Measurements from ENCODE around the gene ABCA1.
"Not testable (repeated sequence)": the region's sequence is repeated elsewhere in the genome, so short reads cannot be mapped to it uniquely, and the experiment has no call there.

Gene ABCA1

DNA sequence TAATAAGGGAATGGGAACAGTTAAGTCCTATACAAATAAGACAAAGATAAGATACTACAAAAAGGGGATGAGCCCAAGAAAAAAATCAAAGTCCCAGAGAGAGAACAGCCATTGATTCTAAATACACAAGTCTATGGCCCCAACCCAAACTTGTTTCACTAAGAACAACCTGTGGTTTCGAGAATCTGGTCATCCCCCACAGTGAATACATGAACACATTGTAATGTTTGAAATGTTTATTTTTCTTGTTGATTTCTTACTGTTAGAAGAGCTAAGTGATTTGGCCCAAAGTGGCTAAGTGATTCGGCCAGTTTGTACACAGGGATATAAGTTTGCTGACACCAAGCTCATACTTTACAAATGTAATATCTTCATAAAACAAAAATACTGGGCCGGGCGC, 3.3 kb upstream of the ABCA1 start:
- no peak for DNase-seq (ENCODE audit: low read depth in 2 of 2)
- H3K4me3 ChIP-seq (replicated peaks in 1 of 2; ENCODE audit: low read depth in 2 of 2, low read length in 2 of 2): no peak overlapping the region
- TF ChIP-seq, protein P1, sequence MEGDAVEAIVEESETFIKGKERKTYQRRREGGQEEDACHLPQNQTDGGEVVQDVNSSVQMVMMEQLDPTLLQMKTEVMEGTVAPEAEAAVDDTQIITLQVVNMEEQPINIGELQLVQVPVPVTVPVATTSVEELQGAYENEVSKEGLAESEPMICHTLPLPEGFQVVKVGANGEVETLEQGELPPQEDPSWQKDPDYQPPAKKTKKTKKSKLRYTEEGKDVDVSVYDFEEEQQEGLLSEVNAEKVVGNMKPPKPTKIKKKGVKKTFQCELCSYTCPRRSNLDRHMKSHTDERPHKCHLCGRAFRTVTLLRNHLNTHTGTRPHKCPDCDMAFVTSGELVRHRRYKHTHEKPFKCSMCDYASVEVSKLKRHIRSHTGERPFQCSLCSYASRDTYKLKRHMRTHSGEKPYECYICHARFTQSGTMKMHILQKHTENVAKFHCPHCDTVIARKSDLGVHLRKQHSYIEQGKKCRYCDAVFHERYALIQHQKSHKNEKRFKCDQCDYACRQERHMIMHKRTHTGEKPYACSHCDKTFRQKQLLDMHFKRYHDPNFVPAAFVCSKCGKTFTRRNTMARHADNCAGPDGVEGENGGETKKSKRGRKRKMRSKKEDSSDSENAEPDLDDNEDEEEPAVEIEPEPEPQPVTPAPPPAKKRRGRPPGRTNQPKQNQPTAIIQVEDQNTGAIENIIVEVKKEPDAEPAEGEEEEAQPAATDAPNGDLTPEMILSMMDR (IDR thresholded peaks at IDR 0.05; ENCODE audit: low read depth, low read length): no peak

DNA sequence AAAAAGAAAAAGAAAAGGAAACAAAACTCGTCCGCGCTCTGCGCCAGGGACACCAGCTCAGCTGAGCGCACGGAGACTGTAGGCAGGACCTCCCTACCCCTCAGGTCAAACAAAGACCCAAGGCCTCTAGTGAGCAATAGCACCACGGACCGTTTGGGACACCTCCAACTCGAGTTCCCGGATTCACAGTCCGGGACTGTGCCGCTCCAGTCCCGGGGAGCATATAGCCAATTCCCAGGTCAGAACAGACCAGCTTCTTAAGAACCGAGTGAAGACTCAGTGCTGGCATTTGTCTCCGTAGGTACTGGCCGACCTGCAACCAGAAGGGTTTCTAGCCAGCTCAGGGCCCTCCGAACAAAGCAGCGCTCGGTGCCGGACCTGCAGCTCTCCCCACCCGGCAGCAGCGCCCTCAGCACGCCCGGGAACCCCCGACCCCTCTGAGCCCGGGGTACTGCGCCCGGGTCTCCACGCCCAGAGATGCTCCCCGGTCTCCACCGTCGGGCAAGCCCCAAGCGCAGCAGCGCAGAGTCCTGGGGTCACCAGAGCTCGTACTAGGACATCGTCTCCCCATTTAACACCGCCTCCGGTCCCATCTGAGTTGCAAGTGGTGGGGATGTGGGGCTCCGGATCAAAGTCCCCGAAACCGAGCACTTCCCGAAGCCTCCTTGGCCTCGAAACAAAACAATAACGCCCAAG, 591 bp downstream of the ABCA1 start:
- TF ChIP-seq, protein P1 (IDR thresholded peaks at IDR 0.05; ENCODE audit: low read depth, low read length): no peak
- H3K4me3 ChIP-seq (replicated peaks in 1 of 2; ENCODE audit: low read depth in 2 of 2, low read length in 2 of 2): peak overlapping the region; percentile 76 to 84
- peak; percentile 51 to 64 for DNase-seq (ENCODE audit: low read depth in 2 of 2)

DNA sequence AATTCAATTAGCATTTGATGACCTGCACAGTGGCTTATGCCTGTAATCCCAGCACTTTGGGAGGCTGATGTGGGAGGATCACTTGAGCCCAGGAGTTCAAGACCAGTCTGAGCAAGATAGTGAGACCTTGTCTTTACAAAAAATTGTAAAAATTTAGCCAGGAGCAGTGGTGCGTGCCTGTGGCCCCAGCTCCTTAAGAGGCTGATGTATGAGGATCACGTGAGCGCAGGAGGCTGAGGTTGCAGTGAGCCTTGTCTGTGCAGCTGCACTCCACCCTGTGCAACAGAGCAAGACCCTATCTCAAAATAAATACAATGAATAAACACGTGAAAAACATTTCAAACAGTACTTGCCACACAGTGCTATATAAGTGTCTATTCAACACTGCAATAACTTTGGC, 4.2 kb downstream of the ABCA1 start:
- DNase-seq (ENCODE audit: low read depth in 2 of 2): no peak
- TF ChIP-seq, protein P1 (IDR thresholded peaks at IDR 0.05; ENCODE audit: low read depth, low read length): no peak
- no peak overlapping the region for H3K4me3 ChIP-seq (replicated peaks in 1 of 2; ENCODE audit: low read depth in 2 of 2, low read length in 2 of 2)

DNA sequence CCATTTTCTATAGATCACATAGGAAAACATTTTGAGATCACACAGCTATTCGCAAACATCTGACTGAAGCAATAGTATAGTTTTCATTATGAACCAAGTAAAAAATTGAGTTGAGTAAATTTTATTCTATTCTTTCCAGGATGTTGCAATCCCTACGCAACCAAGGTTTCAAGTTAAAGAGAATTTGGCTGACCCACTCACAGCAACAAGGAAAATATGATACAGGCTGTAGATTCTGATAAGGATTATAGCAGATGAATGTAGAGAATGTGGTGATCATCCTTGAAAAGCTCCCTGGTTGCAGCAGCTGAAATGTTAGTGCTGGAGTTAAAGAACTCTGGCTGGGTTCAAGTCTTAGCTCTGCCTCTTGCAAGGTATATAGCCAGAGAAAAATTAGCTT, 4.7 kb downstream of the ABCA1 start:
- TF ChIP-seq, protein P1 (IDR thresholded peaks at IDR 0.05; ENCODE audit: low read depth, low read length): no peak
- peak; percentile 88 to 89 for DNase-seq (ENCODE audit: low read depth in 2 of 2)
- no peak overlapping the region for H3K4me3 ChIP-seq (replicated peaks in 1 of 2; ENCODE audit: low read depth in 2 of 2, low read length in 2 of 2)

DNA sequence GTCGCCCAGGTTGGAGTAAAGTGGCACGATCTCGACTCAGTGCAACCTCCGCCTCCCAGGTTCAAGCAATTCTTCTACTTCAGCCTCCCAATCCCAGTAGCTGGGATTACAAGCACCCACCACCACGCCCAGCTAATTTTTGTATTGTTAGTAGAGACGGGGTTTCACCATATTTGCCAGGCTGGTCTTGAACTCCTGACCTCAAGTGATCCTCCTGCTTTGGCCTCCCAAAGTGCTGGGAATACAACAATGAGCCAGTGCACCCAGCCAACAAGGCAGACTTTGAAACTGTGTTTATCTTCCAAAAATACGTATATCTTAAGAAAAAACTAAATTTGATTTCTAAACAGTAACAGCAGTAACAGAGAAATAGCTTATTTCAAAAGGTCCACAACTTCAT, 5.2 kb downstream of the ABCA1 start:
- H3K4me3 ChIP-seq (replicated peaks in 1 of 2; ENCODE audit: low read depth in 2 of 2, low read length in 2 of 2); DNase-seq (ENCODE audit: low read depth in 2 of 2): not testable (repeated sequence)

DNA sequence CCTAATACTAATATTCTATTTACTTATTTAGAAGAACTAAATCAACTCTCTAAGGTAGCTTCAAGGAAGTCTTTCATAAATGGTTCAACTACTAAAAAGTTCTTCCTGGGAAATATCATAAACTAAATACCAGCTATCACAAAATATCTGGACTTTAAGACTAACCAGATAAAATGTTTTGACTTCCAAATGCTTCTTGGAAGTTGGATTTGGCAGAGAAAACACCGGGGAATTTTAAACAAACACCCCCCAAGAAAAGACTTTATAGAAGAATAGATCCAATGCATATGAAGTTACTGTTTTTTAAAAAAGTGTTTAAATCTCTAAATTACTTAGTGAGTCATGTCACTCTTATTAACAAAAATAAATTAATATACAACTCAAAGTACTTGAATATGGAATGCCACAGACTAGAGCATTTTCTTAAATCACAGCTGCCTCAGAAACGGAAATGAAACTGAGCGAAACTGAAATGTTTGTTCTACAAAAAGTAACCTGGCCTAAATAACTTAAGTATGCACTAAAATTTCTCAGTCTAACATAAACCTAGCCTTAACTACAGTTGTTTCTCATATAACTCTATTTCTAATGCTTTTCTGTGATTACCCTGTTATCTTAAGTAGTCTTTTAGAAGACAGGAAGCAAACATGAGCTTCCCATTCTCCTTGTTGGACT, 6.8 kb downstream of the ABCA1 start:
- DNase-seq (ENCODE audit: low read depth in 2 of 2): no peak
- no peak overlapping the region for H3K4me3 ChIP-seq (replicated peaks in 1 of 2; ENCODE audit: low read depth in 2 of 2, low read length in 2 of 2)

DNA sequence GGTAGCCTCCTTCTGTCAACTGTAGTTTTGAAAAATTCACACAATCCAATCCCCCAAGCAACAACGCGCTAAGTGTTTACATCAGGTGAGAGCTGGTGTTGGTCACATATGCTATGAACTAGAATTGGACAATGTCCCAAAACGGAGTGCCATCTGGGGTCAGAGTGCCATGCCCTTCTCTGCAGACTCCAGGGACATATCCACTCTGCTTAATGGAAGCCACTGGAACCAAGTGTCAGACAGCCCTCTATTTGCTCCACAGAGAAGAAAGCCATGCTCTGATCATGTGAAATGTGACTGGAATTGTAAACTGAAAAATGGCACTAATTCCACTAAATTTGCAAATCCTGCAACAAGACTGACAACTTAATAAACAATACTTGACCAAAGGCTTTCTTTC, 12.2 kb downstream of the ABCA1 start:
- TF ChIP-seq, protein P1 (IDR thresholded peaks at IDR 0.05; ENCODE audit: low read depth, low read length): no peak
- no peak overlapping the region for H3K4me3 ChIP-seq (replicated peaks in 1 of 2; ENCODE audit: low read depth in 2 of 2, low read length in 2 of 2)
- DNase-seq (ENCODE audit: low read depth in 2 of 2): no peak

More for the DNA sequence above, 6.8 kb downstream of the ABCA1 start:
- TF ChIP-seq, protein P1 (IDR thresholded peaks at IDR 0.05; ENCODE audit: low read depth, low read length): no peak
